Measurements from ENCODE around the gene SOX5. TPM values are rescaled to one million over a fixed set of nuclear protein-coding genes. Genes with fewer than 3 reads are reported as not detected.
A peak's percentile ranks its signal among the peaks of the same experiment; 100 is the strongest.

Gene SOX5
- total and polyA plus RNA-seq, 2 of the 8 experiments (the other 6 are each of a cell fraction or from before 2014, with no cell fraction given) = 2.2 to 2.6 TPM

- no peak overlapping the region for H3K56ac ChIP-seq (replicated peaks; ENCODE audit: insufficient read length, low read depth, low read length)
- no peak overlapping the region for H2AK5ac ChIP-seq (ENCODE audit: low read depth, low read length)
- H4K8ac ChIP-seq (ENCODE audit: extremely low read depth, insufficient read depth, low read length) = no peak overlapping the region
- H3K79me1 ChIP-seq (ENCODE audit: low read depth, low read length) = no peaks in the 10 kb centered on the region
- no peak overlapping the region for H2BK12ac ChIP-seq (ENCODE audit: low read depth, low read length)
- no peak overlapping the region for H2BK120ac ChIP-seq (replicated peaks; ENCODE audit: low read depth, low read length)
- no peak overlapping the region for H3K27ac ChIP-seq (ENCODE audit: low read depth, low read length)
- ChIA-PET CTCF (ENCODE audit: partially characterized antibody) (no interaction called here), POLR2A (ENCODE audit: partially characterized antibody) (no interaction called here)
- H4K91ac ChIP-seq (replicated peaks; ENCODE audit: insufficient read length, low read length) = peak overlapping the region; percentile 57
- H3K23ac ChIP-seq (ENCODE audit: insufficient read length) = no peak overlapping the region
- no peak overlapping the region for H3K4ac ChIP-seq (replicated peaks; ENCODE audit: insufficient read length, low read depth, low read length)
- peak overlapping the region; percentile 72 for H4K5ac ChIP-seq (ENCODE audit: insufficient read length, low read depth, low read length)
- H2BK5ac ChIP-seq (ENCODE audit: low read depth, low read length) = no peak overlapping the region
- H4K20me1 ChIP-seq (replicated peaks in 1 of 2; ENCODE audit: control insufficient read depth in 1 of 2, insufficient read depth in 2 of 2, low read length in 2 of 2) = no peaks in the 10 kb centered on the region
- peak overlapping the region; percentile 9; the same call in 1 of the 2 replicates for H2AFZ ChIP-seq (ENCODE audit: low read length)
- H3K9me3 ChIP-seq (ENCODE audit: insufficient read depth in 2 of 2, low read depth in 1 of 2, low read length in 1 of 2) = no peaks in the 10 kb centered on the region
- H3K4me1 ChIP-seq (replicated peaks in 1 of 4; ENCODE audit: control insufficient read depth in 3 of 4, insufficient read depth in 4 of 4, low read length in 3 of 4) = peaks cover 3 to 33% (median 10%) of the 10 kb centered on the region in 4 experiments; a peak in 6 of 7 replicates
- no peaks in the 10 kb centered on the region for H3K27me3 ChIP-seq (replicated peaks in 1 of 4; ENCODE audit: control insufficient read depth in 3 of 4, extremely low read depth in 1 of 4, insufficient read depth in 3 of 4, low read length in 3 of 4)
- H3K79me2 ChIP-seq (ENCODE audit: control insufficient read depth in 1 of 2, insufficient read depth in 2 of 2, low read length in 2 of 2) = no peaks in the 10 kb centered on the region
- H3K4me2 ChIP-seq (ENCODE audit: insufficient read depth in 1 of 2, low read depth in 2 of 2, low read length in 2 of 2) = no peak overlapping the region
- FAIRE-seq = no peak
- WGBS, 2 experiments (ENCODE audit: extremely low coverage in 1 of 2, insufficient coverage in 1 of 2, insufficient read length in 1 of 2, insufficient replicate concordance in 2 of 2, low coverage in 1 of 2, low lambda C conversion rate in 2 of 2, missing lambda C conversion rate in 1 of 2) = 71% methylated on average over 5 of the region's 5 CpGs; no CpG with 5 or more reads in 1 of the 2 experiments
- no peaks in the 10 kb centered on the region; the same call in 1 of the 2 replicates for H3K23me2 ChIP-seq (ENCODE audit: low read depth, low read length)
- no peak overlapping the region for H3K18ac ChIP-seq (ENCODE audit: extremely low read depth, low read length)
- no peak overlapping the region for H2BK20ac ChIP-seq (ENCODE audit: low read length)
- no peak for DNase-seq (ENCODE audit: low read depth in 1 of 2, low spot score in 2 of 2)
- no peak overlapping the region for H3K9ac ChIP-seq (replicated peaks in 1 of 4; ENCODE audit: extremely low read depth in 1 of 4, low read depth in 3 of 4, low read length in 3 of 4)
- no peaks in the 10 kb centered on the region for H3K36me3 ChIP-seq (ENCODE audit: control insufficient read depth in 2 of 4, insufficient read depth in 4 of 4, low read length in 3 of 4)
- no peak overlapping the region for H2BK15ac ChIP-seq (ENCODE audit: low read length)
- no peak overlapping the region for H3K4me3 ChIP-seq (ENCODE audit: extremely low read depth in 1 of 4, insufficient read depth in 2 of 4, low read depth in 3 of 4, low read length in 4 of 4)
- no peak for TF ChIP-seq RXRA (IDR thresholded peaks at IDR 0.05; ENCODE audit: insufficient read depth, low read depth, low read length)
- no peak for TF ChIP-seq RFX5 (IDR thresholded peaks at IDR 0.05; ENCODE audit: borderline replicate concordance, low read depth, low read length)
- no peak for TF ChIP-seq JUND (IDR thresholded peaks at IDR 0.05; ENCODE audit: low read length)
- no peak for TF ChIP-seq CEBPB (IDR thresholded peaks at IDR 0.05; ENCODE audit: low read depth, low read length)
- TF ChIP-seq TAF1 (IDR thresholded peaks at IDR 0.05; ENCODE audit: low read depth, low read length) = no peak
- no peak for TF ChIP-seq RAD21 (IDR thresholded peaks at IDR 0.05 in 1 of 2, conservative IDR thresholded peaks at IDR 0.05 in 1 of 2; ENCODE audit: low read depth in 2 of 2, low read length in 2 of 2)
- no peak for TF ChIP-seq SRF (IDR thresholded peaks at IDR 0.05; ENCODE audit: low read depth, low read length)
- no peak for TF ChIP-seq JUN (IDR thresholded peaks at IDR 0.05; ENCODE audit: low read depth, low read length)
- no peak for TF ChIP-seq EP300 (IDR thresholded peaks at IDR 0.05; ENCODE audit: borderline replicate concordance in 1 of 2, low read depth in 2 of 2, low read length in 2 of 2)
- TF ChIP-seq POLR2AphosphoS5 (IDR thresholded peaks at IDR 0.05; ENCODE audit: low read depth, low read length) = no peak
- TF ChIP-seq CBX5 (IDR thresholded peaks at IDR 0.05; ENCODE audit: low read depth, low read length) = no peak
- no peak overlapping the region for H3K14ac ChIP-seq (ENCODE audit: insufficient read length)
Observed at GRCh38 chr12:23753628-23754365, 195.7 kb downstream of the SOX5 start.
